HL-60 (cell line): Measurements from ENCODE around the gene RYR2.

Experiments
- CTCF ChIP-seq: IDR thresholded peaks from one replicate; pipeline ENCODE4 v1.5.1; 2011; ENCODE audit warnings: low read length, control low read depth, inconsistent platforms; ENCODE audit not compliant: insufficient read depth
- POLR2AphosphoS5 ChIP-seq: IDR thresholded peaks from 2 replicates; pipeline ENCODE4 v1.6.1; 2012; ENCODE audit warnings: low read depth

- TF ChIP-seq CTCF (no peak), POLR2AphosphoS5 (no peak)
Observed at GRCh38 chr1:237732657-237733056, 690.7 kb downstream of the RYR2 start.
